ENCODE data around the gene SPDYE16.
"Not testable (repeated sequence)": the region's sequence is repeated elsewhere in the genome, so short reads cannot be mapped to it uniquely, and the experiment has no call there.

Gene SPDYE16

GRCh38 chr7:76559685-76560084 is 16.6 kb upstream of the SPDYE16 start:
- DNase-seq (ENCODE audit: extremely low spot score, insufficient read length, low read depth); FAIRE-seq: not testable (repeated sequence)

- FAIRE-seq; DNase-seq (ENCODE audit: extremely low spot score, insufficient read length, low read depth): not testable (repeated sequence)
Observed at GRCh38 chr7:76551992-76552391, 8.9 kb upstream of the SPDYE16 start.

- not testable (repeated sequence) for DNase-seq (ENCODE audit: extremely low spot score, insufficient read length, low read depth); FAIRE-seq
Observed at GRCh38 chr7:76549855-76550248, 6.8 kb upstream of the SPDYE16 start.

DNA sequence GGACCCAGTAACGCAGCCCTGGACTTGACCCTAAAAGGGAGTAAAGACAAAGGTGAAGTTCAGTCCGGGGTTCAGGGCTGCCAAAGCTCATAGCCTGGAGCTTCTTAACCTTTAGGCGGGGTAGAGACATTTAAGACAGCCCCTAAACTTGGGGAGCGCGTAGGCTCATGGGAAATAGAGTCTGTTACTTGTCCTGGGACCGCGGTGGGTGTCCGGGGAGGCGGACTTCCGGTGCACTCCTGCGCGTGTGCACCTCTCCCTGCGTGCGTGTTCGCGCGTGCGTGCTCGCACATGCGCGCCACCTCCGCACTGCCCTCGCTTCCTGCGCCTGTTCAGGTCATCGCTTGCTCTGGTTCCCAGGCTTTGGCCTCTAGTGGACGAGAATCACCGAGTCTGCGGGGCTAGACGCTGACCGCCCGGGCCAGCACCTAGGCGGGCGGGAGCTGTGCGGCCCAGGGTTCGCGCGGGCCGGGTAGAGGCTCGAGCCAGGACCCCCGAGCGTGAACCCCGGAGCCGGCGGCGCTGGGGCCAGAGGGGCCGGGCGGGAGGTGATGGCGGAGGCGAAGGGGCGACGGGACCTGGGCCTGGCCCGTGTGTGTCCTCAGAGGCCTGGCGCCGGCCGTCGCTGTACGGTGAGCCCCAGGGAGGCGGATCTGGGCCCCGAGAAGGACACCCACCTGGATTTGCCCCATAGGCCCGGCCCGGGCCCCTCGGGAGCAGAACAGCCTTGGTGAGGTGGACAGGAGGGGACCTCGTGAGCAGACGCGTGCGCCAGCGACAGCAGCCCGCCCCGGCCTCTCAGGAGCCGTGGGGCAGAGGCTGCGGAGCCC is 6.1 kb upstream of the SPDYE16 start:
- DNase-seq (ENCODE audit: extremely low spot score, insufficient read length, low read depth) = peak; percentile 32
- not testable (repeated sequence) for FAIRE-seq

DNA sequence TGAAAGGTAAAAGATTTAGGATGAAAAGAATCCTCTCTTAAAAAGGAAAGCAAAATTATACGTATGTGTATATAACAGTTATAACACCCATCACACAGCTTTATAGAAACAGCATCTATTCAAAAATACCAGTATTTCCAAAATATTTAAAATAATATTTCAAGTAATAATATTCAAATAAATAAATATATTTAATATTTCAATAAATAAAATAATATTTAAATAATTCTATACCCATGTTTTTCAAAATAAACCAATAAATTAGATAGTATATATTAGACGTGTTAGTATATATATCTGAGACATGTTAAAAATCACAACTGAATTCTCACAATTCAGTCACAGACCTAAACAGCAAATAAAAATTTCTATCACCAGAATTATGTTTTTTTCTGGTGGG is 11.5 kb downstream of the SPDYE16 start:
- not testable (repeated sequence) for DNase-seq (ENCODE audit: extremely low spot score, insufficient read length, low read depth); FAIRE-seq

- FAIRE-seq; DNase-seq (ENCODE audit: extremely low spot score, insufficient read length, low read depth): not testable (repeated sequence)
Observed at GRCh38 chr7:76526183-76526582, 16.9 kb downstream of the SPDYE16 start.

GRCh38 chr7:76516932-76517331 is 26.2 kb downstream of the SPDYE16 start:
- not testable (repeated sequence) for FAIRE-seq; DNase-seq (ENCODE audit: extremely low spot score, insufficient read length, low read depth)

- DNase-seq (ENCODE audit: extremely low spot score, insufficient read length, low read depth) = no peak
- no peak for FAIRE-seq
Observed at GRCh38 chr7:76515999-76516443, 27.1 kb downstream of the SPDYE16 start.

- DNase-seq (ENCODE audit: extremely low spot score, insufficient read length, low read depth) (no peak), FAIRE-seq (no peak)
Observed at GRCh38 chr7:76514926-76515771, 27.9 kb downstream of the SPDYE16 start.

DNA sequence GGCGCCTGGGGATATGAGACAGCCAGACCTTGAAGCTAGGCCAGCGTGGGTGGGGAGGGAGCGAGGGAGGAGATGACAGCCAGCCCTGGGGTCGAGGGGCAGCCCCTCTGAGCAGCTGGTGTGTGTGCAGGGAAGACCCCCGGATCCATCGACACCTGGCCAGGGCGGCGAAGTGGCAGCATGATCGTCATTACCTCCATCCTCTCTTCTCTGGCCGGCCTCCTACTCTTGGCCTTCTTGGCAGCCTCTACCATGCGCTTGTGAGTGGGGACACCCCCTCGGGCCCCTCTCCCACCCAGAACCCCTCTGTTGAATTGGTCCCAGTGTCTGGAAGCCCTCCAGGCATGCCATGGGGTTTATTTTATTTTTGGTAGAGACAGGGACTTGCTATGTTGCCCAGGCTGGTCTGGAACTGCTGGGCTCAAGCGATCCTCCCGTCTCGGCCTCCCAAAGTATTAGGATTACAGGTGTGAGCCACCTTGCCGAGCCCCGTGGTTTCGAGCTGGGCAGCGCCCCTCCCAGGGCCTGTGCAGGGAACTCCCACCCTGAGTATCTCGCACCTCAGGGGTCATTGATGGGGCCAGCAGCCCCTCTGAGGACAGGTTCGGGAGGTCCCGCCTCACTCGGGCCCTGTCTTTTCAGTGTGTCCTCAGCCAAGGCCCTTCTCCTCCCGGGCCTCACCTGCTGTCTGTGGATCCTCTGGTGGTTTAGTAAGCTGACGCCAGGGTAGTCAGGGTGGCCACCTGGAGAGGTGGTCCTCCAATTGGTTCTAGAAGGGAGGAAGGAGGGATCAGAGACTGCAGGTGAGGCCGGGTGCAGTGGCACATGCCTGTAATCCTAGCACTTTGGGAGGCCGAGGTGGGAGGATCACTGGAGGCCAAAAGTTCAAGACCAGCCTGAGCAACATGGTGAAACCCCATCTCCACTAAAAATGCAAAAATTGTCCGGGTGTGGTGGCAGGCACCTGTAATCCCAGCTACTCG is 29.0 kb downstream of the SPDYE16 start:
- DNase-seq (ENCODE audit: extremely low spot score, insufficient read length, low read depth) (no peak), FAIRE-seq (no peak)

DNA sequence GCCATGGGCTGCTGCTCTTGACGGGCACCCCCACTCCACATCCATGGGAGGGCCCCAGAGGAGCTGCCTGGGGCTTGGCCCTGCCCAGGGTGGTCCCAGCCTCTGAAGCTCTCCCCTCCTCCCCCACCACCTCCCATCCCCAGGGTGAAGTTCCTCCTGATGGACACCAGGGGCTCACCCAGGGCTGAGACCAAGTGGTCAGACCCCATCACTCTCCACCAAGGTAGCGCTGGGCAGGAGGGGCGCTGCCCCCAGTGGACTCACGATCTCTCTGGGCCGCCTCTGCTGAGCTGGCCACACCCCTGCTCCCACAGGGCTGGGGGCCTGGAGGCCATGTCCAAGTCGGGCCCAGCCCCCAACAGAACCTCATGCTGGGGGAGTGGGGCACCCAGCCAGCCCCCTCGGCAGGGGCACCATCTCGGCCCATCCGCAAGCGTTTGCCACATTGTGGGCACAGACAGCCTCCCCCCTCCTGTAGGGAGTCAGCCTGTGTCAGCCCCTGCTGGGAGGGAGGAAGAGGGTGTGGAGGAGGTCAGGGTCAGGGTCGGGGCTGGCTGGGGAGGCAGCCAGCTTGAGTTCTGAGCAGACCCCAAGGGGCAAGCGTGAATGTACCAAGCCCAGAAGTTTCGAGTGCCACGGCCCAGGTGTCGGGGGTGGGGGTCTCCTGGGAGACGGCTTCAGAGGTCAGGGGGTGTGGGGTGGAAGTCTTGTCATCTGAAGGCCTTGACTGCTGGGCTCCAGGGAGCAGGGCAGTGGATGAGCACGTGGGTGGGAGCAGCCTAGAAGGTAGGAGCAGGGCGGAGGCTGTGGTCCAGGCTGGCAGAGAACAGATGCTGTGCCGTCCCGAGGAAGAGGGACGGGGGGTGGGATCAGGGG is 29.9 kb downstream of the SPDYE16 start:
- DNase-seq (ENCODE audit: extremely low spot score, insufficient read length, low read depth) (no peak), FAIRE-seq (no peak)

- DNase-seq (ENCODE audit: extremely low spot score, insufficient read length, low read depth); FAIRE-seq: not testable (repeated sequence)
Observed at GRCh38 chr7:76511911-76512885, 30.9 kb downstream of the SPDYE16 start.

DNA sequence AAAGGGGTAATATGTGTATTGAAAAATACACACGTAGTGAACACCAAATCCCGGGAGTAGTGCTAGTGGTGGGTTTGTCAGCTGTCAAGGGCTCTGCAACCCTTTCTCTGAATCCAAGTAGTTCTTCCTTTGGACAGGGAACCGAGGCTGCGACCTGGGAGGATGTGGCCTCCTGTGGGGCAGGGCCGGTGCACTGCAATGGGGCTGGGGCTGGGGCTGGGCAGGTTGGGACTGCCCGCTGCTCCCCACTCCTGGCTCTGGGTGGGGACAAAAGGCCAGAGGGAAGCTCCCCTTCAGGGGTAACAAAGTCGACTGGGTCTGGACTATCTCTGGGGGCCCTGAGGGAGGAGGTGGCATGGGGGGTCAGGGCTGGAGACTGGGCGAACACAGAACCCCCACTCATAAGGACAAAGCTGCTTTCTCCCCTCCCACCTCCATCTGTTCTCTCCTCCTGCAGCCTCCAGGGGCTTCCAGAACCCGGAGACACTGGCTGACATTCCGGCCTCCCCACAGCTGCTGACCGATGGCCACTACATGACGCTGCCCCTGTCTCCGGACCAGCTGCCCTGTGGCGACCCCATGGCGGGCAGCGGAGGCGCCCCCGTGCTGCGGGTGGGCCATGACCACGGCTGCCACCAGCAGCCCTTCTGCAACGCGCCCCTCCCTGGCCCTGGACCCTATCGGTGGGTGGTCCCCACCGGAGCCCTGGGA is 31.7 kb downstream of the SPDYE16 start:
- not testable (repeated sequence) for DNase-seq (ENCODE audit: extremely low spot score, insufficient read length, low read depth); FAIRE-seq

- no peak for DNase-seq (ENCODE audit: extremely low spot score, insufficient read length, low read depth)
- no peak for FAIRE-seq
Observed at GRCh38 chr7:76509931-76510877, 32.9 kb downstream of the SPDYE16 start, which contains the start of gene UPK3B. TSS of gene UPK3B (plus strand) at chr7:76510552. CDS start at chr7:76510653, 101 bp downstream.

DNA sequence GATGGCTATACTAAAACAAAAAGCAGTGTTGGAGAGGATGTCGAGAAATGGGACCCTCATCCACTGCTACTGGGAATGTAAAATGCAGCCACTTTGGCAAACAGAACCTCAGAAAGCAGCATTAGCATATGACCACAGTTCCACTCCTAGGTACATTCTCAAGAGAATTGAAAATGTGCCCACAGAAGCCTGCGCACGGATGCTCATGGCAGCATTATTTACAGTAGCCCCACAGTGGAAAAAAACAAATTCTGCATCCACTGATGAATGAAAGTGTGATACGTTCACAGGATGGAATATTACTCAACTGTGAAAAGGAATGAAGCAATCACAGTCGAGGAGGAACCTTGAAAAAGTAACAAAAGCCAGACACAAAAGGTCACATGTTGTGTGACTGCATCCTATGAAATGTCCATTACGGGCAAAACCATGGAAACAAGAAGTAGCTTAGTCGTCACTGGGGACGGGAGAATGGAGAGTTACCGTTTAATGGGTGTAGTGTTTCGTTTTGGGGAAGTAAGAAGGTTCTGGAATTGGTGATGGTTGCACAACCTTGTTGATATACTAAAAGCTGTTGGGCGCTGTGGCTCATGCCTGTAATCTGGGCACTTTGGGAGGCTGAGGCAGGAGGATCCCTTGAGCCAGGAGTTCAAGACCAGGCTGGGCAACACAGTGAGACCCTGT is 35.2 kb downstream of the SPDYE16 start:
- no peak for DNase-seq (ENCODE audit: extremely low spot score, insufficient read length, low read depth)

More for the DNA sequence above, 35.2 kb downstream of the SPDYE16 start:
- FAIRE-seq = no peak

Measured in GM18507 (cell line).